ENCODE measurements around the gene C10orf90. TPM values are rescaled to one million over a fixed set of nuclear protein-coding genes. Genes with fewer than 3 reads are reported as not detected.

C10orf90 gene
- total RNA-seq, 4 donors from 2014 or later = 0.26 TPM; not detected in 3

GRCh38 chr10:126527645-126528314 is 142.7 kb downstream of the C10orf90 start:
- H3K4me1 ChIP-seq = no peaks in the 10 kb centered on the region
- H3K27me3 ChIP-seq = peaks cover 0 to 9% (median 0%) of the 10 kb centered on the region in 4 donors
- H3K27ac ChIP-seq = no peak overlapping the region
- no peak overlapping the region for H3K4me3 ChIP-seq
- TF ChIP-seq POLR2A (IDR thresholded peaks at IDR 0.05) = no peak
- TF ChIP-seq, protein P1, sequence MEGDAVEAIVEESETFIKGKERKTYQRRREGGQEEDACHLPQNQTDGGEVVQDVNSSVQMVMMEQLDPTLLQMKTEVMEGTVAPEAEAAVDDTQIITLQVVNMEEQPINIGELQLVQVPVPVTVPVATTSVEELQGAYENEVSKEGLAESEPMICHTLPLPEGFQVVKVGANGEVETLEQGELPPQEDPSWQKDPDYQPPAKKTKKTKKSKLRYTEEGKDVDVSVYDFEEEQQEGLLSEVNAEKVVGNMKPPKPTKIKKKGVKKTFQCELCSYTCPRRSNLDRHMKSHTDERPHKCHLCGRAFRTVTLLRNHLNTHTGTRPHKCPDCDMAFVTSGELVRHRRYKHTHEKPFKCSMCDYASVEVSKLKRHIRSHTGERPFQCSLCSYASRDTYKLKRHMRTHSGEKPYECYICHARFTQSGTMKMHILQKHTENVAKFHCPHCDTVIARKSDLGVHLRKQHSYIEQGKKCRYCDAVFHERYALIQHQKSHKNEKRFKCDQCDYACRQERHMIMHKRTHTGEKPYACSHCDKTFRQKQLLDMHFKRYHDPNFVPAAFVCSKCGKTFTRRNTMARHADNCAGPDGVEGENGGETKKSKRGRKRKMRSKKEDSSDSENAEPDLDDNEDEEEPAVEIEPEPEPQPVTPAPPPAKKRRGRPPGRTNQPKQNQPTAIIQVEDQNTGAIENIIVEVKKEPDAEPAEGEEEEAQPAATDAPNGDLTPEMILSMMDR (IDR thresholded peaks at IDR 0.05) = no peak
- WGBS, 2 donors = 84 to 87% methylated on average over 9 of the region's 9 CpGs
- intact Hi-C loops (cut with DNase I) = no loop called here
- no peak for DNase-seq
- no peaks in the 10 kb centered on the region for H3K36me3 ChIP-seq
- H3K9me3 ChIP-seq = no peaks in the 10 kb centered on the region

- Histone ChIP-seq H3K9me3 (no peaks in the 10 kb centered on the region), H3K27ac (no peak overlapping the region), H3K27me3 (peaks cover 0 to 9% (median 0%) of the 10 kb centered on the region in 4 donors), H3K4me3 (no peak overlapping the region), H3K36me3 (no peaks in the 10 kb centered on the region), H3K4me1 (no peaks in the 10 kb centered on the region)
- TF ChIP-seq POLR2A (IDR thresholded peaks at IDR 0.05) = no peak
- TF ChIP-seq, protein P1 (IDR thresholded peaks at IDR 0.05) = no peak
- 64 to 65% methylated on average over 4 to 7 of the region's 7 CpGs for WGBS, 2 donors
- DNase-seq = no peak
- intact Hi-C loops (cut with DNase I) = no loop called here
These were observed 145.2 kb downstream of the C10orf90 start for GRCh38 chr10:126525326-126525725.

GRCh38 chr10:126524526-126524925 is 146.0 kb downstream of the C10orf90 start:
- intact Hi-C loops (cut with DNase I) = no loop called here
- DNase-seq = no peak
- Histone ChIP-seq H3K27ac (no peak overlapping the region), H3K36me3 (no peaks in the 10 kb centered on the region), H3K27me3 (peaks cover 0 to 9% (median 0%) of the 10 kb centered on the region in 4 donors), H3K4me1 (no peaks in the 10 kb centered on the region), H3K9me3 (no peaks in the 10 kb centered on the region), H3K4me3 (no peak overlapping the region)
- WGBS, 2 donors = 50 to 68% methylated on average over 3 to 5 of the region's 6 CpGs
- TF ChIP-seq, protein P1 (IDR thresholded peaks at IDR 0.05) = no peak
- no peak for TF ChIP-seq POLR2A (IDR thresholded peaks at IDR 0.05)

- TF ChIP-seq POLR2A (IDR thresholded peaks at IDR 0.05) = no peak
- TF ChIP-seq, protein P1 (IDR thresholded peaks at IDR 0.05) = no peak
- Histone ChIP-seq H3K27me3 (peaks cover 0 to 9% (median 0%) of the 10 kb centered on the region in 4 donors), H3K36me3 (no peaks in the 10 kb centered on the region), H3K4me3 (no peak overlapping the region), H3K27ac (no peak overlapping the region), H3K4me1 (no peaks in the 10 kb centered on the region), H3K9me3 (no peaks in the 10 kb centered on the region)
- DNase-seq = no peak
- 67% methylated on average over 3 of the region's 3 CpGs for WGBS, 2 donors
- intact Hi-C loops (cut with DNase I) = no loop called here
These were observed 147.4 kb downstream of the C10orf90 start for GRCh38 chr10:126523071-126523470.

GRCh38 chr10:126521399-126521798 is 149.1 kb downstream of the C10orf90 start:
- H3K36me3 ChIP-seq = no peaks in the 10 kb centered on the region
- no peak overlapping the region for H3K4me3 ChIP-seq
- no peak for TF ChIP-seq POLR2A (IDR thresholded peaks at IDR 0.05)
- TF ChIP-seq, protein P1 (IDR thresholded peaks at IDR 0.05) = no peak
- 37 to 38% methylated on average over 5 of the region's 5 CpGs for WGBS, 2 donors
- no peak overlapping the region for H3K27ac ChIP-seq
- no peaks in the 10 kb centered on the region for H3K9me3 ChIP-seq
- H3K4me1 ChIP-seq = no peaks in the 10 kb centered on the region
- intact Hi-C loops (cut with DNase I) = no loop called here
- no peak for DNase-seq
- H3K27me3 ChIP-seq = peaks cover 0 to 9% (median 0%) of the 10 kb centered on the region in 4 donors

All from esophagus squamous epithelium (tissue), 5 donors.